ENCODE measurements around the gene TMPRSS12.
"Not testable (repeated sequence)": the region's sequence is repeated elsewhere in the genome, so short reads cannot be mapped to it uniquely, and the experiment has no call there.

TMPRSS12 gene

GRCh38 chr12:50859621-50860310 is 17.0 kb downstream of the TMPRSS12 start:
- no peak for DNase-seq (ENCODE audit: low read depth)

GRCh38 chr12:50862316-50862715 is 19.6 kb downstream of the TMPRSS12 start:
- DNase-seq (ENCODE audit: low read depth): no peak

GRCh38 chr12:50865266-50865665 is 22.5 kb downstream of the TMPRSS12 start:
- no peak for DNase-seq (ENCODE audit: low read depth)

- not testable (repeated sequence) for DNase-seq (ENCODE audit: low read depth)
Observed at GRCh38 chr12:50868881-50869280, 26.2 kb downstream of the TMPRSS12 start.

GRCh38 chr12:50882563-50882962 is 39.8 kb downstream of the TMPRSS12 start:
- no peak for DNase-seq (ENCODE audit: low read depth)

DNA sequence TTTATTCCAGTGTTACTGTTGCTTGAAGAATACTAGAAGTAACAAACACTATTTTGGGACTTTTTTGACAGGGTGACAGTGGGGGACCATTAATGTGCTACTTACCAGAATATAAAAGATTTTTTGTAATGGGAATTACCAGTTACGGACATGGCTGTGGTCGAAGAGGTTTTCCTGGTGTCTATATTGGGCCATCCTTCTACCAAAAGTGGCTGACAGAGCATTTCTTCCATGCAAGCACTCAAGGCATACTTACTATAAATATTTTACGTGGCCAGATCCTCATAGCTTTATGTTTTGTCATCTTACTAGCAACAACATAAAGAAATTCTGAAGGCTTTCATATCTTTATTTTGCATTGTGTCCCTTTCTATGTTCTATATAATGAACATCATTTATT is 44.5 kb downstream of the TMPRSS12 start:
- no peak for DNase-seq (ENCODE audit: low read depth)

DNA sequence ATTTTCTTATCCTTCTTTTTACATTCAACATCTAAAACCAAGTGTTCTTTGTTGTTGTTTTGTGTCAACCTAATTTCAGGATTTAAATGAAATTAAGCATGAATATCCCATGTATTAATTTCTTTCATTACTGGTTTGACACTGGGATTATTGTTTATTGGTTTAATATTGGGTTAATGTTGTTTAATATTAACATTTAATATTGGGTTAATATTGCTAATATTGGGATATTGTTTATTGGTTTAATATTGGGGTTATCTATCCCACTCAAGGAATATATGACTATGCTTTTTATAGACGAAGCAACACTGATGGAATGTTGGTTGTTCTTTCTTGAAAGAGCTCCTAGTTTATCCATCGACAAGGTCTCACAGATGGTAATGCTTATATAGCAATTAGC is 45.9 kb downstream of the TMPRSS12 start:
- no peak for DNase-seq (ENCODE audit: low read depth)

- no peak for DNase-seq (ENCODE audit: low read depth)
Observed at GRCh38 chr12:50894241-50894640, 51.5 kb downstream of the TMPRSS12 start.

DNA sequence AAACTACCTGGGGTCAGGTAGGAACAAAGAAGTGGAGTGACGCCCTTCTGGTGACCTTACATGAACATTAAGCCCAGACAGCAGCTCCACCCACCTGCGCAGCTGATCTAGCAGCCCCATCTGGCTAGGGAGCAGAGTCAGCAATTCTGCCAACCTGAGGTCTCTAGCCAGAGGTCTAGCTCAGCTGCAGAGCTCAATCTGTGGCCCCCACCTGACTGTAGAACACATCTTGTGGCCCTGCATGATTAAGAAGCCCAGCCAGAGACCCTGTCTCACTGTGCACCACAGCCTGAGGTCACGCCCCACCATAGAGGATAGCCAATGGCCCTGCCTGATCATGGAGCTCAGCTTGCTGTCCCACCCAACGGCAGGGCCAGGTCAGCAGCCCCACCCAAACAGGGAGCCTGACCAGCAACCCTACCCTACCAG is 59.0 kb downstream of the TMPRSS12 start:
- DNase-seq (ENCODE audit: low read depth): no peak

DNA sequence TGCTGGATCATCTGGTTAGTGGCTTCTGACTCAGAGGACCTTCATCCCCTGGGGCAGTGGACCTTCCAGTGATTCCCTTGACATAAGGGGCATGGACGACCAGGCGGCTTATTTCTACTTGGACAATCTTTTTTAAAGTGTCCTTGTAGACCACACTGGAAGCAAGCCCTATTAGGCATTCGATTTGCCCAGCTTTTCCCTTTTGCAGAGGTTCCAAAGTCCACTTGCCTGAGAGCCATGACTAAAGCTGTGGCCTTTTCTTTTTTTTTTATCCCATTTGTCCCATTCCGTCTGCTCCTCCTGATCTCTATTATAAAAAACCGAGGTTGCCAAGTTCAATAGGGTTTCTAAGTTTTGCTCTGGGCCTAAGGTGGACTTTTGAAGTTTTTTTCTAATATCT is 65.8 kb downstream of the TMPRSS12 start:
- not testable (repeated sequence) for DNase-seq (ENCODE audit: low read depth)

GRCh38 chr12:50912361-50912760 is 69.6 kb downstream of the TMPRSS12 start:
- not testable (repeated sequence) for DNase-seq (ENCODE audit: low read depth)

DNA sequence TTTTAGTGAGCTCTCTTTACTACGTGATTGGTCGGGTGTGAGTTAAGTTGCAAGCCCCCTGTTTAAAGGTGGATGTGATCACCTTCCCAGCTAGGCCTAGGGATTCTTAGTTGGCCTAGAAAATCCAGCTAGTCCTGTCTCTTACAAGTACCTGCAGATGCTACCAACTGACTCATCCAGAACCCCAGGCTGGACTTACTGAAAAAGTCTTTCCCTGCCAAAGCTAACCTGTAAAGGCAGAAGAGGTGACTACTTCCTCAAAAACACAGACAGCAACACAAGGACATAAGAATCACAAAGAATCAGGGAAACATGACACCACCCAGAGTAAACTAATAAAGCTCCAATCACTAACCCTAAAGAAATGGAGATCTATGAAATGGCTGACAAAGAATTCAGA is 70.5 kb downstream of the TMPRSS12 start:
- no peak for DNase-seq (ENCODE audit: low read depth)

DNA sequence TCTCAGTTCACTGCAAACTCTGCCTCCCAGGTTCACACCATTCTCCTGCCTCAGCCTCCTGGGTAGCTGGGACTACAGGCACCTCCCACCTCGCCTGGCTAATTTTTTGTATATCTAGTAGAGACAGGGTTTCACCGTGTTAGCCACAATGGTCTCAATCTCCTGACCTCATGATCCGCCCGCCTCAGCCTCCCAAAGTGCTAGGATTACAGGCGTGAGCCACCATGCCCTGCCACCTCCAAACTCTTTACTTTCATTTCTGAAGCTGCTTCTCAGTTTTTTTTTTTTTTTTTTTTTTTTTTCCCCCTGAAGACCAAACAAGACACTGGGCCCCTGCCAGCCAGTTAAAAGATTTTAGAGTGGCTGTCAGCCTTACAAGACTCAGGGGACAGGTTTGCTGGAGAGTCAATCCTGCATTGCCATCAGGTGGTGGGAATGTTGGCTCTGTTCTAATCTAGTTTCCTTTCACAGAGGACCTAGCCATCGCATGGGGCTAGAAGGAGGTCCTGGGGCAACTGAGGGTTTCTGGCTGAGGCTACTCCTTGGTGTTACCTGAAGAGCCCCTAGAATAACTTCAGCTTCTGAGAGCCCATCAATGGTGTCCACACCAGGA is 72.3 kb downstream of the TMPRSS12 start:
- no peak for DNase-seq (ENCODE audit: low read depth)

GRCh38 chr12:50916292-50916691 is 73.6 kb downstream of the TMPRSS12 start:
- DNase-seq (ENCODE audit: low read depth): no peak

GRCh38 chr12:50918584-50919316 is 76.0 kb downstream of the TMPRSS12 start:
- DNase-seq (ENCODE audit: low read depth): no peak

GRCh38 chr12:50922820-50923219 is 80.1 kb downstream of the TMPRSS12 start:
- no peak for DNase-seq (ENCODE audit: low read depth)

DNA sequence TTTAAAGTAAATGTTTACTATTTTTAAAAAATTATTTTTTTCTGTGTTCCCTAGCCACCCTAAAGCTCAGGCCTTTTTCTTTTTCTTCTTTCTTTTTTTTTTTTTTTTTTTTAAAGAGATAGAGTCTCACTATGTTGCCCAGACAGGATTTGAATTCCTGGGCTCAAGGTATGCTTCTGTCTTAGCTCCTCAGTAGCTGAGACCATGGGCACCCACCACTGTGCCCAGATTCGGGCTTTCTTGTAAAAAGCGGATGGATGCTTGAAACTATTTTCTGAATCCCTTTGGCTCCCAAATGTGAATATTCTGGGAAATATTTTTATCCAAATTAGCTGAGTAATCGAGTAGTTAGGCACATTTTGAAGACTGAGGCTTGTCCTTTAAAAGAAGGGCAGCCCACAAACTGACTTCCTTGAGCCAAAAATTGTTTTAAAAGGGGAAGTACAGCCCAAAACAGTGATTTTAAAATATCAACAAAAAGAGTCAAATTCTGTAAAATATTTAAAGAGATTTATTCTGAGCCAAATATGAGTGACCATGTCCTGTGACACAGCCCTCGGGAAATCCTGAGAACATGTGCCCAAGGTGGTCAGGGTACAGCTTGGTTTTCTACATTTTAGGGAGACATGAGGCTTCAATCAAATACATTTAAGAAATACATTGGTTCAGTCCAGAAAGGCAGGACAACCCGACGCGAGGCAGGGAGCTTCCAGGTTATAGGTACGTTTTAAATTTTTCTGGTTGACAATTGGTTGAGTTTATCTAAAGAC is 80.8 kb downstream of the TMPRSS12 start:
- no peak for DNase-seq (ENCODE audit: low read depth)

DNA sequence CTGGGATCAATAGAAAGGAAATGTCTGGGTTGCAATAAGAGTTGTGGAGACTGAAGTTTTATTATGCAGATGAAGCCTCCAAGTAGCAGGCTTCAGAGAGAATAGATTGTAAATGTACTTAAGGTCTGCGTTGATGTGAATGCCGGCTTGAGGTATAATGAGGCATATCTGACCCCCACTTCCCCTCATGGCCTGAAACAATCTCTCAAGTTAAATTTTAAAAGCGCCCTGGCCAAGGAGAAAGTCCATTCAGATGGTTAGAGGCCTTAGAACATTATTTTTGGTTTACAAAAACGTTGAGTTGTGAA is 81.4 kb downstream of the TMPRSS12 start:
- no peak for DNase-seq (ENCODE audit: low read depth)

DNA sequence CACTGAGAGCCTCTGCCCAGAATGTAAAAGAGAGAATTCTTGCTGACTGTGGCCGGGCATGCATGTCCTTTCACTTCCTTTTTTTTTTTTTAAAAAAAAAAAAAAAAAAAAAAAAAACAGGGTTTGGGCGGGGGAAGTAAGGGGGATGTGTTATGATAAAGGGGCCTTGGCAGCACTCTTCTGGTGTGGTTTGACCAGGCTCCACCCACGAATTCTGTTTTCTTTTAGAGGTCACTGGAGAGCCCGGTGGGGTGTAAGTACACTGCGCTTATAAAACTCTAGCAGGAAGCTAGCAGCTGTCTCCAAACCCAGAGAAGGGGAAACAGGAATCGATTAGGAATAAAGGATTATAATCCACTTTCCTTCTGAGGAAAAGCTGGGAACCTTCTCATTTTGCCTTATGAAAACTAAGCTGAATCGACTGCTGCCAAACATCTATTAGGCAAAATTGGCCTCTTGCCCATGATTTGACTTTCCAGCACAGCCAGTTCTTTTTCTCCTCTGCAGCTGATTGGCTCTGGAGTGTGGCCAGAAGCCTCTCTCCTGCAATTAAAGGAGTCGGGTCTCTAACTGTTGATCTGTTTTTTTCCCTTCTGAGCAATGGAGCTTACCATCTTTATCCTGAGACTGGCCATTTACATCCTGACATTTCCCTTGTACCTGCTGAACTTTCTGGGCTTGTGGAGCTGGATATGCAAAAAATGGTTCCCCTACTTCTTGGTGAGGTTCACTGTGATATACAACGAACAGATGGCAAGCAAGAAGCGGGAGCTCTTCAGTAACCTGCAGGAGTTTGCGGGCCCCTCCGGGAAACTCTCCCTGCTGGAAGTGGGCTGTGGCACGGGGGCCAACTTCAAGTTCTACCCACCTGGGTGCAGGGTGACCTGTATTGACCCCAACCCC is 82.0 kb downstream of the TMPRSS12 start:
- no peak for DNase-seq (ENCODE audit: low read depth)

- no peak for DNase-seq (ENCODE audit: low read depth)
Observed at GRCh38 chr12:50925342-50925651, 82.6 kb downstream of the TMPRSS12 start.

DNA sequence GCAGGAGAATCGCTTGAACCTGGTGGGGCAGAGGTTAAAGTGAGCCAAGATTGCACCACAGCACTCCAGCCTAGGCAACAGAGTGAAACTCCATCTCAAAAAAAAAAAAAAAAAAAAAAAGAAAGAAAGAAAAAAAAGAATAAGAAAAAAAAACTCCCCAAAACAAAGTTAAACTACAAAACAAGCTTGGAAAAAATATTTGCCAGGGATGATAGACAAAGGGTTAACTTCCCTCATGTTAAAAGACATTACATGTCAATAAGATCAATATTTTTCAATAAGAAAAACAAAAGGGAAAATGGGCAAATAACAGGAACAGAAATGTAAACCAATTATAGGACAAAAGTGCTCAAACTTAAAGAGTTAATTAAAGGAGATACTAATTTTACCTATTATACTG is 83.2 kb downstream of the TMPRSS12 start:
- no peak for DNase-seq (ENCODE audit: low read depth)

GRCh38 chr12:50926415-50926814 is 83.7 kb downstream of the TMPRSS12 start:
- no peak for DNase-seq (ENCODE audit: low read depth)
